Ramos (cell line): ENCODE measurements around the gene HS3ST6.
"Not testable (repeated sequence)": the region's sequence is repeated elsewhere in the genome, so short reads cannot be mapped to it uniquely, and the experiment has no call there.

Experiments
- in situ Hi-C: fragments of 300-500 bp; cut with MboI; formaldehyde crosslinking; loops from one replicate; pipeline ENCODE4 v1.14.3; 2022; ENCODE audit warnings: low sequenced_read_pairs; ENCODE audit not compliant: unreplicated experiment

The HS3ST6 gene

DNA sequence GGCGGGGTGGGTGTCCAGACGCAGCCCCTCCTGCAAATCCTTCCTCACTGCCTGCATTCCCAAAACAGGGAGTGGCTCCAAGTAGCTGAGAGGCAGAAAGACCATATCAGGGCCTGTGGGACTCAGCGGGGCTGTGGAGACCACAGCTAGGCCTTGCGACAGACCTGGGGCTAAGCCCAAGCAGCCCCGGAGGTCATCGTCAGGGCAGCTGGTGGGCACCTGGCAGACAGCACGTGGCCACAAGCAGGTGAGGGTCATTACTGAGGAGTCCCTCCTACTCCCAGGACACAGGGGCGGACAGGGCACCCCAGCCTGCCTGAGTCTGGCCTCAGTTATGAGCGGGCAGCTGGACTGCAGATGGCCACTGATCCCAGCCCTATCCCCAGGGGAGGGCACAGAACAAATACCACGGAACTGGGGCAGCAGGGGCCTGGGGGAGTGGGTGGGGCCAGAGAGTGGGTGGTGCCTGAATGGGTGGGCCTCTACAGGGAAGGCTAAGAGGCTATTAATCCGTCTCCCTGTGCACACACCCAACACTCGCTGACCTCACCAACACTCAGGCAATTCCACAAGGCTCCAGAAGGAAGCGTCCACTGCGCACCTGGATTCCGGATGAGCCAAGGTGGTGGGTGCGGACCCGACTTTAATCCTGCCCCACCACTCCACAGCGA, 8.5 kb downstream of the HS3ST6 start:
- in situ Hi-C loops, result no loop called here

- in situ Hi-C loops, result no loop called here
These were observed 9.2 kb downstream of the HS3ST6 start for GRCh38 chr16:1908983-1909382.

- in situ Hi-C loops, result no loop called here
These were observed 10.0 kb downstream of the HS3ST6 start for GRCh38 chr16:1908184-1908583.

DNA sequence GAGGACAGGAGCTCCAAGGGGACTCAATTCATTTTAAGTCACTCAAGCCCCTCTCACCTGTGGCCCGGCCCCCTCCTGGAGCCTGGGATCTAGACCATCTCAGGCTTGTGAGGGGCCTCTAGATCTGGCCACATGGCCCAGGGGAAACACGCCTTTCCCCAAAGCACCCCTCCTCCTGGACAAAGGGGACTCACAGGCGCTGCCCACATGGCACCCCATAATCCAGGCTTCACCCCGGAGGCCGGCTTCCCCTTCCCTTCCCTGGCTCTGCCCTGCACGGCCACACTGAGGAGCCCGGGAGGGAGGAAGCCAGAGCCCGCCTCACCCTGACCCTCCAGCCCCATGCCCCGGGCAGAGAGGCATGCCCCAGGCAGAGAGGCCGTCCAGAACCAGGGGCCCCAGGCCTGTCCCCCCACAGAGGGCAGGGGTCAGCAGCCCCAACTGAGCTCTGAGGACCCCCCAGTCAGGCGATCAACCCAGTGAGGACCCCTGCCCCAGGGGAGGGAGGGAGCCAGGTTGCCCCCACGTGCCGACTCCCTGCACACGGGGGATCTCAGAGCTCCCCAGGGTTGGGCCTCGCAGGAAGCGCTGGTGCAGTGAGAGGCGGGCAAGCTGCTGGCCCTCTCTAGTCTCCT, 10.9 kb downstream of the HS3ST6 start:
- in situ Hi-C loops, result no loop called here

- in situ Hi-C loops, result no loop called here
These were observed 11.4 kb downstream of the HS3ST6 start for GRCh38 chr16:1906846-1907165.

GRCh38 chr16:1906055-1906845, 12.0 kb downstream of the HS3ST6 start:
- in situ Hi-C loops, result no loop called here

GRCh38 chr16:1903845-1904840, 14.1 kb downstream of the HS3ST6 start:
- in situ Hi-C loops, result no loop called here

DNA sequence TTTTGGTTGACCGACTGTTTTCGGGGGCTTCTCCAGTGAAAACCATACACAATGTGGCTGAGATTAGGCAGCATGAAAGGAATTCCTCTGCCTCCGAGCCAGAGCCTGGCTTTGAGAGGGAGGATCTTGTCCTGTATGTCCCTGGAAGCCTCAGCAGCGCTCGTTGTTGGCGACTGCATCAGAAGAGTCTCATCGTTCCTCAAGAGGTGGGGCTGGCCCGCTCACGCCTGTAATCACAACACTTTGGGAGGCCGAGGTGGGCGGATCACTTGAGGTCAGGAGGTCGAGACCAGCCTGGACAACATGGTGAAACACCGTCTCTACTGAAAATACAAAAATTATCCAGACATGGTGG, 15.0 kb downstream of the HS3ST6 start:
- in situ Hi-C loops, result no loop called here

DNA sequence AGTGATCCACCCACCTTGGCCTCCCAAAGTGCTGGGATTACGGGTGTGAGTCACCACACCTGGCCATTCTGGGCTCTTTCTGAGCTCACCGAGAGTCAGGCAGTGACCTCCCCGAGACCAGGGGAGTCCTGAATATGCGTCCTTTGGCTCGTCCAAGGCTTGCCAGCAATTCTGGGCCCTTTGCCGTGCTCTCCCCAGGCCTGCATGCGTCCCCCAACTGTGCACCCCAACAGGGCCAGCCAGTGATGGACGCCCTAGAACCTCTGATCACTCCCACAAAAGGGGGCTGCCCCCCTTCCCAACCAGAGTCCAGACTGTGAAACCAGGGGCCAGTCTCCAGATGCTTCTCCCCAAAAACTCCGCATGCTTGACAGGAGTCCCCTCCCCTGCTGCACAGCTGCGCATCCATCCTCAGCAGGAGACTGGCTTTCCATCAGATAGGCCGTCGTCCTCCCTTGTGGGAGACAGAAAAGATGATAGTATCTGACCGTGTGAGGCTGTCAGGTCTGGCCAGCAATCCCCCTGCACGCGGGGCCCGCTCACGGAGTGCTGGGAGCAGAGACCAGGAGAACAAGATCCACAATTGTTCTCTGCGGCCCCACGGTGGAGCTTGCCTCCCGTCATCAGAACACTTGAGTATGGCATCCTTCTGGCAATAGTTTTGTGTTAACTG, 15.5 kb downstream of the HS3ST6 start:
- in situ Hi-C loops, result no loop called here

DNA sequence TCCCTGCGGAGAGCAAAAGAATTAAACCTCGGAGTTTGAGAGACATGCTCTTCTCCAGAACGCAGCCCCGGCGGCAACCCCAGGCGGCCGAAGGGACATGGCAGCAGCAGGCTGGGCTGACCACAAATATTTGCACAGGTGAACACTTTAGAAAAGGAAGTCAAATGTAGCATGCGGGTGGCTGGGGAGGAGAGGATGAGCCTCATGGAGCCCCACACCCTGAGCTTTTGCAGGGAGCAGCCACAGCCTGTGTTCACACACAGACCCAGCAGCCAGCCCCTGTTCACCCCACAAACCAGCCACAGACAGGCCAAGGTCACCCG, 17.8 kb downstream of the HS3ST6 start:
- in situ Hi-C loops, result no loop called here

- in situ Hi-C loops, result no loop called here
These were observed 18.4 kb downstream of the HS3ST6 start for GRCh38 chr16:1899641-1900451.

- in situ Hi-C loops, result not testable (repeated sequence)
These were observed 20.5 kb downstream of the HS3ST6 start for GRCh38 chr16:1897692-1898091.

DNA sequence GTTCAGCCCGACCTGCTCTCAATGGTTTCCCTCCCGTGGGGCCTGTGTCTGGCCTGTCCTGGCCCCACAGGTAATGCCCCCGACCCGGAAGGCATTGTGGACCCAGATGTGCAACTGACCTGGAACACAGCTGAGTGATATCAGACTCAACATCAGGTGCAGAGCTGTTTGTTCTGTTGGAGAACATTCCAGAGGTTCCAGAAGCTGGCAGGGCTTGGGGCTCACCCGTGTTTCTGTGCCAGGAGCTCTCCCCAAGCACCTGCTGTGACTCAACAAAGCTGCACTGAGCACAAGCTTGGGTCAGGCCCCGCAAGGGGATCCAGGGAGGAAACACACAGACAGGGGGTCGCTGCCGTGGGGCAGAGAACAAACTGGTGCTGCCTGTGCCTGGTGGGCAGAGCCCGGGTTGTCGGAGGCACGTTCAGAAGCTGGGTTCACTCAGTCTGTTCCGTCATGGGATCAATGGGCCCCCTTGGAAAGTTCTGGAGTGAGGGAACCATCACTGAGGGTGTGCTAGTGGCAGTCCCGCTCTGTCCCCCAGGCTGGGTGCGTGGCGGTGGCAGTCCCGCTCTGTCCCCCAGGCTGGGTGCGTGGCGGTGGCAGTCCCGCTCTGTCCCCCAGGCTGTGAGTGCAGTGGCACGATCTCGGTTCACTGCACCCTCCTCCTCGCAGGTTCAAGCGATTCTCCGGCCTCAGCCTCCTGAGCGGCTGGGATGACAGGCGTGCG, 22.1 kb downstream of the HS3ST6 start:
- in situ Hi-C loops, result no loop called here

- in situ Hi-C loops, result no loop called here
These were observed 23.1 kb downstream of the HS3ST6 start for GRCh38 chr16:1895068-1895467.

DNA sequence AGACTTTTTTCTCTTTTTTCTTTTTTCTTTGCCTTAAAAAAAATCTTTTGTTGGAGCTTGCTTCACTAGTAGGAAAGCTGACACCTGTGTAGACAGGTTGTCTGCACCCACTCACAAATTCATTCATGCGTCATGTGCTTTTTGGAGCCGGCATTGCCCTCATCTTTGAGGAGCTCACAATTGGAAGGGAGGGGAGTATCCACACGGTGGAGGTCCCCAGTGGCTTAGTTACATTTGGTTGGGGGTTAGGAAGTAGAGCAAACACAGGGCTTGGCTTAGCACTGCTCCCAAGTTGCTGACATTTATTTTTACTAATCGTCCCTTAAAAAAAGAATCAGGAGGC, 27.5 kb downstream of the HS3ST6 start:
- in situ Hi-C loops, result no loop called here

GRCh38 chr16:1890024-1890707, 28.0 kb downstream of the HS3ST6 start:
- in situ Hi-C loops, result no loop called here

- in situ Hi-C loops, result no loop called here
These were observed 30.4 kb downstream of the HS3ST6 start for GRCh38 chr16:1887711-1888354.

- in situ Hi-C loops, result no loop called here
These were observed 33.3 kb downstream of the HS3ST6 start for GRCh38 chr16:1884889-1885288.
